Medulla oblongata (tissue), 1 donor: ENCODE data around the gene DSTN.

Experiments
- DNase-seq: peaks from one replicate; pipeline ENCODE4 v3.0.0-alpha.2; 2015; ENCODE audit errors: extremely low spot score

Gene DSTN

DNA sequence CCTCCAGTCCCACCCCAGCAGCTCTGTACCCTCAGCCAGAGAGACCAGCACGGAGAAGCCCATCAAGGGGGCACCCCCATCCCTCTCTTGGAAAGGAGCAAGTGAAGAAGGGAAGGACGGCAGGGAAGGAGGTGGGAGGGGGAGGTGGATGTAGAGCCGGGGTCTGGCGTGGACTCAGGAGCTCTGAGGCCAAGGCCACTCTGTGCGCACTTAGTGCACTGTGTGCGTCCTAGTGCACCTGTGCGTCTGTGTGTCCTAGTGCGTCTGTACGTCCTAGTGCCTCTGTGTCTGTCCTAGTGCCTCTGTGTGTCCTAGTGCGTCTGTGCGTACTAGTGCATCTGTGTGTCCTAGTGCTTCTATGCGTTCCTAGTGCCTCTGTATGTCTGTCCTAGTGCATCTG is 54.2 kb downstream of the DSTN start:
- no peak for DNase-seq

DNA sequence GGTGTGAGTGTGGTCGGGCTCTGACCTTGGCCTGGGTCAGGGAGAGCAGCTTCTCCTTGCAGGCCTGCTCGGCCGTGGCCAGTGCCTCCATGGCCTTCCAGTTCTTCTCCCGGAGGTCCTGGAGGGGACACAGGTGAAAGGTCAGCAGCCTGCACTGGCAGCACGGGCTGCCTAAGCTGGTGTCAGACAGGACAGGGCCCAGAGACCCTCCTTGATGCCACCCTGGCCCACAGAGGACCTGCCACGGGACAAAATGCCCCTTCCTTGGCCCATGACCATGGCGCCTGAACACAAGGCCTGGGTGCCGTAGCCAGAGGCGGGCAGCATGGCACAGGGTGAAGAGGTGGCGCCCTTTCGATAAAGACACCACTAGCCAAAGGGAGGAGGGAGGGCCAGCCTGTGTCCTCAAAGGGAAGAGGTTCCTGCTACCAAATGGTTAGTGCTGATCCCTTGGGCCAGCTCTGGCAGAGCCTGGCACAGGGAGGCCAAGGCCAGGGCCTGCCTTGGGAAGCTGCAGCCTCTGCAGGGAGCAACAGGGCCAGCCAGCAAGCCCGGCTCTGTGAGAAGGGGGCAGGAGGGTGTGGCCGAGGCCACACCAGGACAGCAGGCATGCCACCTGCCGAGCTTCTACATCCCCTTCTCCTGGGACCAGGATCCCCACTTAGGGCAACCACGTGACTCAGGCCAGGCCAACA is 54.8 kb downstream of the DSTN start:
- DNase-seq = no peak

DNA sequence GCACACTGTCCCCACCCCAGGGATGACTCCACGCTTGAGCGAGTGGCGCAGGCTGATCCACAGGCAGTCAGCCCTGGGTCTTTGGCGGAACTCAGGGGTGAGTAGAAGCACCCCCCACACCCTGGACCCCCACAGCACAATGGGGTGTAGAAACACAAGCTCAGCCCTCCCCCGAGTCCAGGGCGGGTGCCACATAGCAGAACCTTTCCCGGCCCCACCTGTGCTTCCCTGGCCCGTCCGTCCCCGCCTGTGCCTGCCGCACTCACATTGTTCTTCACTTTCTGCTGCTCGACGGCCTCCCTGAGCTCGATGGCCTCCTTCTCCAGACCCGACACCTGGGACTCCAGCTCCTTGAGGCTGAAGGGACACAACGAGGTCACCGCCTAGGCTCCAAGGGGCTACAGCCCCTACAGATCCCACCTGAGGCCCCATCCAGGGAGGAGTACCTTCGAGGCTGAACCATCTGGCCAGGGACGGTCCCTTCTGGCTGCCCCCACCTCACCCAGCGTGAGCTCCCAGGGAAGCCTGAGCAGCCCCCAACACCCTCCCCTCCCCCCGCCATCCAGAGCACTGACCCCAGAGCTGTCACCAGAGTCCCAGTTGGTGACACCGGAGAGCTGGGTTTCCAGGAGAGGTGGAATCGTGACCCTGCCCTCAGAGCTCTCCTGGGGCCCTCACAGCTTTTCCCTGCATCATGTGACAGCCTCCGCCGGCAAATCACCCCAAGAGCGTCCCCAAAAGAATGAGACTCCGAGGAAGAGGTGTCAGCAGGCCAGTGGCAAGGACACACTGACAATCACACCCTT is 55.6 kb downstream of the DSTN start:
- DNase-seq = no peak

DNA sequence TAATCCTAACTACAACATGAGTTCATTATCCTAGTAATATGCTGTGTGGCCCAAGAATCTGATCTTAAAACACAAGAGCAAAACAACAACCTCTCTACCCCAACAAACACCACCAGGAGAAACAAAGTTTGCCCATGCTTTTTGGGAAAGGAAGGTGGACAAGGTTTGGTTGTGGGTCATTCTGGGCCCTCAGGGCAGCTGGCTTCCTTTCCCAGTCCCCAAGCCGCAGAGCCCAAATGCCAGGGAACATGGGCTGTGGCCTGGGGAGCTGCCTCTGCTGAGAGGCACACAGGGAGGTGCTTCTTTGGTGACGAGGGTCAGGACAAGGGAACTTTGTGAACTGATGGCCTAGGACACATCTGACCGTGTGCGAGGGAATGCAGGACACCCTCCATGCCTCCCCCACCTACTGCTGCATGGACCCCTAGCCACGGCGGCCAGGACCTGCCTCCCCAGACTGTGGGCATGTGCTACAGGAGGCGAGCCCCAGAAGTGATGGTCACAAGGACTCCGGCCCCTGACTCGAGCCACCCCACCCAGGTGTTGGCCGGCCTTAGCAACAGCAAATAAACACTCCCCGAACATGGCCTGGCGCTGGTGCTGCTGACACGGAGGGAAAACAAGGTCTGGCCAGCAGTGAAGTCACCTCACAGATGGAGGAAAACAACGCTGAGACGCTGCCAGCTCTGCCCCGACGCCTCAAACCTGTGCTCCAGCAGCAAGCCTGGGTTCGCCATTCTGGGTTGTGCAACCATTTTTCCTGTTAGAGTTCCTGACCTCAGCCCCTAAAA is 56.5 kb downstream of the DSTN start:
- DNase-seq = no peak

DNA sequence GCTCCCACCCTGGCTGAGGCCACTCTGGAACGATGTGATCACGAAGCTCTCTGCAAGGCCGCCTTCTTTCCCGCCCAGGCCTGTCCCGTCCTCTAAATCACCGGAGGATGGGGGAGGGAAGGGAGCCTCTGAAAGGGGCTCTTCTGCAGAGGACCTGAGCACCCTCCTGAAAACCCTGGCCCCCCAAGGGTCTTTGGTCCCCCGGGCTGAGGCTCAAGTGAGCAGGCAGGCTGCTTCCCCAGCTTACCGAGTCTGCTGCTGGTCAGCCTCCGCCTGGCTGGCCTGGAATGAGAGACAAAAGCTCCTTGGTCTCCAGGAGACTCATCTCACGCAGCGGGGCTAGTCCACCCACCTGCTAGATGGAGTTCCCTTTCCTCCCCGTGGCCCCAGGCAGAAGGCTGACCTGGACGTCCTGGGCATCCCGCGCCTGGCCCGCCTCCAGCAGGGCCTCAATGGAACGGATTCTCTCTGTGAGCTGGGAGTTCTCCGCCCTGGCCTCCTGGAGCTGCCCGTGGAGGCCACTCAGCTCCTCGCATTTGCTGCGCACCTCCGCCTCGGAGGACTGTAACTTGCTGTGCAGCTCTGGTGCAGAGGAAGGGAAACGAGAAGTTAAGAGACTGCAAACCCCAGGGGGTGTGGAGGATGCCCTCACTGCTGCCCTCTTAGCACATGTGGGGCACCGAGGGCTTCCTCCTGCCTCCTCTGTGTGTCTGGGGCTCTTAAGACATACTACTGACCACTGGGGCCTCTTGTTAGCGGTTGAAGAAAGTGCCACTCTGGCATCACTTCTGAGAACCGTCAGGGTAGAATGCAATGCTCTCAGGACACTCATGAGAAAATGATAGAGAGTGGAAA is 57.5 kb downstream of the DSTN start:
- DNase-seq = no peak

DNA sequence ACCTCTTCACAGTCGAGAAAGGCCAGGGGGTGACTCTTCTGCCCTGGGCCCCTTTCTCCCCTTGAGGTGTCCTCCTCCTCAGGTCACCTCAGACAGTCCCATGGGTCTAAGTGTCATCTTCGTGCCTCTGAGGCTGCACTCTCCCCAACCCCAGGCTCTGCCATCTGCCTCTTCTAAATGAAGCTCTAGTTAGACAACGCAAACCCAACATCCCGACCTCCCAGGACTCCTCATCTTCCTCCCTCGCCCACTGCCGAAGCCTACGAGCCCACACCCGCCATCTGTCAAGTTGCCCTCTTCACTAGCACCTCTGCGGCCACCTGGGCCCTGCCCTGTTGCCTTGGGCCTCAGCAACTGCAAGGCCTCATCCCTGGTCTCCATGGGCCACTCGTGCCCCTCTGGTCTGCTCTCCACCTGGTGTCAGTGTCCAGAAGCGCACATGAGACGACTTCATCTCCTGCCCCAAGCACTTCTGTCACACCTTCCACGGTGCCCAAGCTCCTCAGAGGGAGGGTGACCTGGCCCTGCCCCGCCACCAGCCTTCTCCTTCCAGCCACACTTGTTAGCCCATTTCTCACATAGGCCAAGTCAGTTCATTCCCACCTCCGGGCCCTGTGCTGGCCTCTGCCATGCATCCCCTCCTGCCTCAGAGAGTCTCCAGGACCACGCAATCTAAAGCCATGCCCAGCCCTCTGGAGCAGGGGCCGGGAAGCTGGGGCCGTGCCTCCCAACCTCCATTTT is 58.4 kb downstream of the DSTN start:
- DNase-seq = no peak

DNA sequence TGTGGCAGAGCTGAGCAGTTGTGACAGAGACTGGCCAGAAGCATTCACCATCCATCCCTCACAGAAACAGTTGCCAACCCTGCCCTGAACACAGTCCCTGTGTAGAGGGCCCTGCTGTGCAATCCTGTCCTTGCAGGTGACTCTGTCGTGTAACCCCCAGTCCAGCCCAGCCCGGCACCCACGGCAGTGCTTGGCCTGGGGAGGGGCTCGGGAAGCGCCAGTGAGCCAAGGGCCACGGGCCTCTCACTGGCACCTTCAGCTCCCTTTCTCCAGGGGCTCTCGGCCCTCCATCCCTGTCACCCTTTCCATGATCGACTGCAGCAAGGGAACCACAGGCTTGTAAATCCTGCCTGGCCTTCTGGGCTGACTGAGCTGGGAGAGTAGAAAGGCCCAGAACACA is 59.1 kb downstream of the DSTN start:
- DNase-seq = no peak

DNA sequence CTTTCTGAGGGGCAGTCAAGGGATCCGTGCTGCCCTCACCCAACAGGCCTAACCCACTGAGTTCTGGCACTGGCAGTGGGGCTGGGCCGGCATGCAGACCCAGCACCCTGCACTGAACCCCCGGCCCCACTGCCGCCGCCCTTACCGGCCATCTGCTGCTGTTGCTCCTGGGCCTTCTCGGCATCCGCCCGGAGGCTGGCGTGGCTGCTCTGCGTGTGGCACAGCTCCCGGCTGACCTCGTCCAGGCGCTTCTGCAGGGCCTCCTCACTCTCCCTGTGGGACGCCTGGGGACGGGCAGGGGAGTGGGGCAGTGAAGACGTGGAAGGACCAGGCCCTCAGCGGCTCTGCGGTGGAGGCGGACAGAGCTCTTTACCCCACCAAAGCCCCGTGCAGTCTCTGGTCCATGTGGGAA is 59.8 kb downstream of the DSTN start:
- DNase-seq = no peak

DNA sequence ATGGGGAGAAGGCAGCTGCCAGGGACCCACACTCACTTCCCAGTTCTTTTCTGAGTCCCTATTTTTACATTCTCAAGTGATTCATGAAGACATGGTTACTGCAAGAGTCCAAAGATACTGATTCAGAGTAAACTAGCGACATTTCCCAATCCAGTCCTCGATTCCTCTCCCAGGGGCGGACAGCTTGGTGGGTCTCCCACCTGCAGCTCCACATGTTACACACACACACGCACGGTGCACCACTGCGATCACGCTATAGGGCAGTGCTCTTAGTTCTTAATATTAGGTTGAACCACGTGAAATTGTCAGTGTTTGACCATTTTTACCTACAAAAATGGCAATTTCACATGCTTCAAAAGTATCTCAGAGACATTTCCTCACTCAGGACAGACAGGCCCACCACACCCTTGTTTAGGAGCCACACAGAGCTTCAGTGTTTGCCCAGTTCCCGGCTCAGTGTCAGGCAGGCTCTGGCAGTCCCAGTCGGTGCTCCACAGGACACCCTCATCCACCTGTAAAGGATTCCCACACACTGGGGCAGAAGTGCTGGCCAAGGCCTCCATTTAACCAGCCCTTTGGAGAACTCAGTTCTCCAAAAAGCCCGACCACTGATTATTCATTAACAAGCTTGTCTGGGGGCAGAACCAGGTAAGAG is 60.4 kb downstream of the DSTN start:
- no peak for DNase-seq

DNA sequence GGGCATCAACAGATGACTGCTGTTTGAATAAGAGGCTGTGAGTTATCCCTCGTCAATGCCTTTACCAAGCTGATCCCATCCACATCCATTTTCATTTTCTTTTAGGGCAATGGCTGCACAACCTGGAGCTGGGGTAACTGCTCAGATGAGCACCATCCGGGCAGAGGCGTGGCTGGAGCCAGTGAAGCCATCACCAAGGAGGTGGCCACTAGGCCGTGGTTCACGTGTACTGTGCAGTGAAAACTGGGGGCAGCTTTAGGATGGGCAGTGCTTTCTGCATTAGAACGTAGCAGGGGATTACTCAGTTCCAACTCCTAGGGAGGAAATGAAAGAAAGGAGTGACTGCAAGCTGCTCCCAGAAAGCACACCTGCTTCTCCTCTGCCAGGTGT is 60.9 kb downstream of the DSTN start:
- DNase-seq = no peak

DNA sequence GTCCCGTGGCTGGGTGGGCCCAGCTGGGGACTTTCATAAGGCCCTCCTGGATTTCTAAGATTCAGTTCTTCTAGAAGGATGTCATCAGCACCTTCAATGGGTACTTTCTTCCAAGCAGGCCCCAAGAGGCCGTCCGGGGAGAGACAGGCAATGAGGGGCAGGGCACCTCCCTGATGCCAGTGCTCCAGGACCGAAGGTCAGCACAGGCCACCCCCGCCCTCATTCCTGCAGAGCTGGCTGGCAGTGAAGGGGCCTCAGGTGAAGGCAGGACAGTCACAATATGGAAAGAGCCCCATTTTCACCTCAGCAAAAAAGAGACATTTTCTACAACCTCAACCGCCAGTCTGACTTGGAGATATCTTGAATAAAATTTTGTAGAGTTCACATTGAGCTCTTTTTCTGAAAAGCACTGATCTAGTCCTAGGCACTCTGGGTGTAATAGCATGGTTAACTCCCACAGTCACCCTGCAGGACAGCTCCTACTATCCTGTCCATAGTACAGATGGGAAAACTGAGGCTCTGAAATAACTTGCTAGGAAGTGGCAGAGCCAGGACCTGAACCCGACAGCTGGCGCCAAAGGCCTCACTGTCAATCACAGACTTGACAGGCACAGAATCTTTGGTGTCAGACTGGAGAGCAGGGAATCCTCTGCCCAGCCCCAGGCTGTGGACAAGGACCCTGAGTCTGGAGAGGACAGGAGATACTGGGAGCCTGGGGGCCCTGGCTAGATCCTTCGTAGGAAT is 61.9 kb downstream of the DSTN start:
- DNase-seq = no peak

DNA sequence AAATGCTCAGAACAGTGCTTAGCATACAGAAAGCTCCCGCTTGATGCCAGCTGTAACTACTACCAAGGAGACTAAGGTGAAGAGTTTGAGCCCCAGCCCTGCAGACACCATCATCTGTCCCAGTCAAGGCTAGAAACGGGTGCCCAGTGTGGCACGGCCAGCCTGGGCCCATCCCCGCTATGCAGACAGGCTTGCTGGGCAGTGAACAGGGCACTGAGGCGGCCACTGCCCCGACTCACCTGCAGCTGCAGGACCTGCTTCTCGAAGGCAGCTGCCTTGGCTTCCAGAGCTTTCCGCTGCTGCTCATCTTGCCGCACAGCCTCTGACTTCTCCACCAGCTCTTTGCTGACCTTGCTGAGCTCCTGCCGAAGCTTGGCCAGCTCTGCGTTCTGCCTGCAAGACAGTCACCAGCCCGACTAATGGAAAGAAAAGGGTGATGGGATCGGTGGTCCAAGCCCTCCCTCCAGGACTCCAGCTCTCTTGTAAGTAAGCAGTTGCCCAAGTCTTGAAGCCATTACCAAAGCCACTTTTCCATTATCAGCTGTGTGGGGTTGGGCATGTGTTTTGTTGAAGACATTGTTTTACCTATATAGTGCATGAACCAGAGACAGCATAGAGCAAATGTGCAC is 63.5 kb downstream of the DSTN start:
- DNase-seq = no peak

DNA sequence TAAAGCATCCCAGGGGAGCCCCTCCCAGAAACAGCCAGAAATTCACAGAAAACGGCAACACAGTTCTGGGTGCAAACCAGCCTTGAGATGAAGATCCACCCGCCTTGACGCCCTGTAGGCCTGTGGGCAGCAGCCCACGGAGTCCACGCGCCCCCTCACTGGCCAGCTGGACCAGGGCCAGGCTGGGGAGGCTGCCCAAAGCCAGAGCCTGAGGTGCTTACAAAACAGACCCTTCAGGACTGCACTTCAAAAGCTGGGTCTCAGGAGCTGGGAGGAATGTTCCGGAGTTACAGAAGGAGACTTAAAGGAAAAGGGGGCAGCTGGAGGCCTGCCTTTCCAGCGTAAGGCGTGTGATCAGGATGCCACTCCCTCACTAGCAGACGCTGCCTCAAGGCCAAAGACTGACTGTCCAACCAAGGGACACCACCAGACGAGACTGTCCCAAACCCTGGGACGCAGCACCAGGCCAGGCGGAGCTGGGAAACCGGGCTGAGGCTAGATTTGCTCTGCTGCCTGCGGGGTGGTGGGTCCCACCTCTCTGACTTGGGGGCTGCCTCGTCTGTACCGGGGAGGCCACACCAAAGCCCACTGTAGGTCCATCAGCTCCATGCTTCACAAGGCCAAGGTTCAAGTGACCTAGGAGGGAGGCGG is 64.1 kb downstream of the DSTN start:
- DNase-seq = no peak

DNA sequence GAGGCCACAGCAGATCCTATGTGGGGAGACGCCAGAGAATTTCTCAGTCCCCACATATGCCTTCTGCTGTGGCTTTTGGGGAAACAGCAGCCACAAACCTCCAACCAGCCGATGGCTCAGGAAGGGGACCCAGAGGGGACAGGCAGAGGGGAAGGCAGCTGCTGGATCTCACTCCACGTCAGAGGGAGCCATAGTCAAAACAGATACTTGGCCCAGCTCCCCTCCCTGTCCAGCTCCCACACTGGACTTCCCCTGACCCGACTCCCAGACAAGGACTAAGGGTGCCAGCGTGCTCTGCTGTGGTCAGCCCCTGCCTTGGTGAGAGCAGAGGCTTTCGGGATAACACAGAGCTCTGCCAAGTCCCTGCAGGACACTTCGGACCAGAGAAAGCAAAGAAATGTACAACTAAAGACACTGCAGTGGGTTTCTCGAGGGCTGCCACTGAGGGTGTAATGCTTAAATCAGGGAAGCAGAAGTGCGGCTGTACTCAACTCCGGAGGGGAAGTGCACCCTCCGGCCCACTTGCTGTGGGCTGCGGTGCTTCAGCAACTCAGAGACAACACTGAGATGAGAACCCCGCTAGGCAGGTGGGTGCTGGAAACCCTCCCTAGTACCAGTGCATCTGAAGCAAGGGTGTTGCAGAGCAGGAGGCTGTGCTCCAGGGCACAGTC is 64.9 kb downstream of the DSTN start:
- DNase-seq = peak; percentile 70

DNA sequence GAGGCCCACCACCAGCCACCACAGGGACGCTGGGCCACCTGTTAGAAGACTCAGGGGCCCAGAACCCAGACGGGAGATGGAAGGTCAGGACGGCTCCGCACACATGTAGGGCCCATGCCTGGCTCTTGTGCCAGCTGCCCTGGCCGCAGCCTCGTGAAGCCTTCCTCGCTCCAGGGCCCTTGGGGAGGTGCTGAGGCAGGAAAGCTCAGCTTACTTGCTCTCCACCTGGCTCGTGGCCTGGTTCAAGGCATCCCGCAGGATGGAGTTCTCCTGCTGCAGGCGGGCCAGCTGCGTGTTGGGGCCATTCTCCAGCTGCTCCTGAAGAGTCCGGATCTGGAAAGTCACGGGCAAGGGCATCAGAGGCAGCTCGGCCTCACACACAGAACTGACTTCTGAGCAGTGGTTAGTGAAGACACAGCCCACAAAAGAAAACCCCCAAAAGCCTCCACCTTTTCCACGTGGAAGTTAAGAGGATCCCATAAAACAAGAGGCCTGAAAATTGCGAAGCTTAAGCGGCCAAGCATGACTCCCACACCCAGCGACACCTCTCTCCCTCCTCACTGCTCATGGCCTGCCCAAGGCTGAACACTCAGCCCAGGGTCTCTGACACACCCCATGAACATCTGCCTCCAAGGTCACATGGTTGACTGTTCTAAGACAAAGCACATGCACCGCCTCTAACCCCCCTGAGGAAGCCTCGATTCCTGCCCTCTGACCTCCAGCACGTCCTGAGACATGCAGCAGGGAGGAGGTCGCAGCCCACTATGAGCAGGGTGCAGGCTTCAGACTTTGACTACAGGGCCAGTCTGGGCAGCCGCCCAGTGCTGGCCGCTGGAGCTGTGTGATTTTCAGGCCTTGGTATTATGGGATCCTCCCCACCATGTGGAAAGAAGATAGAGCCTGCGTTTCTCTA is 65.7 kb downstream of the DSTN start:
- no peak for DNase-seq

DNA sequence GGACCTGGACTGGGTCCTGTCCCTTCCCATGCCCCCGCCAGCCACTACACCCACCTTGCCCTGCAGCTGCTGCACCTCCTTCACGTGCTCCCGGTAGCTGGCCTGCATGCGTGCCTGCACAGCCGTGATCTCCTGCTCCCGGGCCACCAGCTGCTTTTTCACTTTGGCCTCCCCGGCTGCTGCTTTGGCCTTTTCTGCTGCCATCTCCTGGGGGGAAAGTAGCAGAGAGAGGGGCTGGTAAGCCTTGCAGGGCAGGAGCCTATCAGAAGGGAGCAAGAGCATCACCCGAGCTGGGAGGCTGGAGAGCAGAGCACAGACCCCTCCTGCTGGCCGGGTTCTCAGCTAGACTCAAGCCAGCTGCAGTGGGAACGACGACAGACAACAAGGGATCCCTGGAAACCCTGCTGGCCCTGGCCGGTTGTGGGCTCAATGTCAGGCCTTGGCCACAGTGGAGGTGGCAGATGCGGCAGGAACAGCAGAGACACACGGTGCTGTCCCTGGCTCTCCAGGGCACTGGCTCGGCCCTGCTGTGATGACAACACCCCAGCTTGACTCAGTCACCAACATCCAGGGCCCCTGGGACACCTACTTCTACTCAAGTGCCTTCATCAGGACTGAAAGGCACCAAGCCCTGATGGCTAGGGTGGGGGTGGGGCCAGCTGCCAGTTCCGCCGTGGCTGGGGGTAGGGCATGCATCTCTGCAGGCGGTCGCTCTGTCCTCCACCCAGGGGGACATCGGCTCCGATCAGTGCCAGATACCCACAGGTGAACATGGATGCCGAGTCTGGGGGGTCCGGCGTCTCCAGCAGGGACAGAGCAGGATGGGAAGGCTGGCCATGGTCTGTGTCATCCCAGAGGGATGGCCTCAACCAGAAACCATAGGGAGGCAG is 66.9 kb downstream of the DSTN start:
- DNase-seq = peak; percentile 93
